ENCODE measurements around the gene ST7.

The ST7 gene

GRCh38 chr7:117132321-117133120, 179.2 kb downstream of the ST7 start:
- peak; percentile 73 for DNase-seq

- DNase-seq, result no peak
Measured at GRCh38 chr7:117133125-117133524, 179.8 kb downstream of the ST7 start.

GRCh38 chr7:117134411-117134810, 181.1 kb downstream of the ST7 start:
- DNase-seq, result no peak

- DNase-seq, result no peak
Measured at GRCh38 chr7:117134889-117135552, 181.7 kb downstream of the ST7 start.

GRCh38 chr7:117135553-117135891, 182.2 kb downstream of the ST7 start:
- DNase-seq, result no peak

GRCh38 chr7:117137868-117138267, 184.6 kb downstream of the ST7 start:
- DNase-seq, result peak; percentile 36

- DNase-seq, result no peak
Measured at GRCh38 chr7:117138495-117138894, 185.2 kb downstream of the ST7 start.

- no peak for DNase-seq
Measured at GRCh38 chr7:117138981-117139380, 185.7 kb downstream of the ST7 start.

- DNase-seq, result no peak
Measured at GRCh38 chr7:117139397-117139984, 186.2 kb downstream of the ST7 start.

GRCh38 chr7:117140921-117141320, 187.6 kb downstream of the ST7 start:
- DNase-seq, result no peak

GRCh38 chr7:117143066-117143465, 189.8 kb downstream of the ST7 start:
- no peak for DNase-seq

GRCh38 chr7:117143580-117143979, 190.3 kb downstream of the ST7 start:
- no peak for DNase-seq

- no peak for DNase-seq
Measured at GRCh38 chr7:117145333-117145732, 192.0 kb downstream of the ST7 start.

- no peak for DNase-seq
Measured at GRCh38 chr7:117146059-117146458, 192.8 kb downstream of the ST7 start.

GRCh38 chr7:117146511-117146910, 193.2 kb downstream of the ST7 start:
- no peak for DNase-seq

GRCh38 chr7:117148971-117149370, 195.7 kb downstream of the ST7 start:
- DNase-seq, result no peak

- DNase-seq, result no peak
Measured at GRCh38 chr7:117149692-117150091, 196.4 kb downstream of the ST7 start.

- no peak for DNase-seq
Measured at GRCh38 chr7:117152213-117153007, 199.1 kb downstream of the ST7 start.

- no peak for DNase-seq
Measured at GRCh38 chr7:117153016-117153545, 199.8 kb downstream of the ST7 start.

- DNase-seq, result no peak
Measured at GRCh38 chr7:117154721-117155120, 201.4 kb downstream of the ST7 start.

- DNase-seq, result no peak
Measured at GRCh38 chr7:117155694-117156093, 202.4 kb downstream of the ST7 start.
